ENCODE data around the gene PLIN3.
A peak's percentile ranks its signal among the peaks of the same experiment; 100 is the strongest.
"Not testable (repeated sequence)": the region's sequence is repeated elsewhere in the genome, so short reads cannot be mapped to it uniquely, and the experiment has no call there.

Gene PLIN3

GRCh38 chr19:4851551-4852290 lies 15.7 kb downstream of the PLIN3 start (continued):
- TF ChIP-seq ZNF670 (tag by site-specific recombination; IDR thresholded peaks at IDR 0.05; ENCODE audit: low read depth) (no peak), ZNF558 (tag by site-specific recombination; IDR thresholded peaks at IDR 0.05) (no peak), ZNF629 (tag by site-specific recombination; IDR thresholded peaks at IDR 0.05) (no peak), ZNF776 (tag by site-specific recombination; IDR thresholded peaks at IDR 0.05; ENCODE audit: borderline replicate concordance) (no peak), ZFHX2 (tag by site-specific recombination; conservative IDR thresholded peaks at IDR 0.05) (peak; percentile 43), ZNF488 (tag by site-specific recombination; IDR thresholded peaks at IDR 0.05) (no peak), ZNF391 (tag by site-specific recombination; IDR thresholded peaks at IDR 0.05; ENCODE audit: borderline replicate concordance, low read depth) (0 out of 2 replicates have a peak, but pooled peaks have one; percentile 39), ZNF174 (tag by site-specific recombination; IDR thresholded peaks at IDR 0.05) (no peak)

DNA sequence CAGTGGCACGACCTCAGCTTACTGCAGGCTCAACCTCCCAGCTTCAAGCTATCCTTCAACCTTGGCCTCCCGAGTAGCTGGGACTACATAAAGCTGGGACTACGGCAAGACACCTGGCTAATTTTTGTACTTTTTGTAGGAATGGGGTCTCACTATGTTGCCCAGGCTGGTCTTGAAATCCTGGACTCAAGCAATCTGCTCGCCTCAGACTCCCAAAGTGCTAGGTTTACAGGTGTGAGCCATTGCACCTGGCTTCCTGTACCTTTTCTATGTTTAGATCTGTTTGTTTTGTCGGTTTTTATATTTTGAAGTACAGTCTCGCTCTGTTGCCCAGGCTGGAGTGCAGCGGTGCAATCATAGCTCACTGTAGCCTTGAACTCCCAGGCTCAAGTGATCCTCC lies 18.4 kb downstream of the PLIN3 start:
- no peak overlapping the region for H3K4me3 ChIP-seq (ENCODE audit: low read depth, low read length)
- ChIA-PET CTCF (interaction anchor here (0.6 to 12.7 kb wide), 4 partner anchors 24 to 1414 kb away, joined by 3 to 171 read pairs (median 4); no protein-coding TSS in a partner anchor), POLR2A (no interaction called here)
- no peak overlapping the region for H3K27ac ChIP-seq (ENCODE audit: extremely low read depth, low read depth, low read length)
- peak; percentile 84 for TF ChIP-seq ZNF121 (tag by site-specific recombination; IDR thresholded peaks at IDR 0.05)
- TF ChIP-seq, protein P1, sequence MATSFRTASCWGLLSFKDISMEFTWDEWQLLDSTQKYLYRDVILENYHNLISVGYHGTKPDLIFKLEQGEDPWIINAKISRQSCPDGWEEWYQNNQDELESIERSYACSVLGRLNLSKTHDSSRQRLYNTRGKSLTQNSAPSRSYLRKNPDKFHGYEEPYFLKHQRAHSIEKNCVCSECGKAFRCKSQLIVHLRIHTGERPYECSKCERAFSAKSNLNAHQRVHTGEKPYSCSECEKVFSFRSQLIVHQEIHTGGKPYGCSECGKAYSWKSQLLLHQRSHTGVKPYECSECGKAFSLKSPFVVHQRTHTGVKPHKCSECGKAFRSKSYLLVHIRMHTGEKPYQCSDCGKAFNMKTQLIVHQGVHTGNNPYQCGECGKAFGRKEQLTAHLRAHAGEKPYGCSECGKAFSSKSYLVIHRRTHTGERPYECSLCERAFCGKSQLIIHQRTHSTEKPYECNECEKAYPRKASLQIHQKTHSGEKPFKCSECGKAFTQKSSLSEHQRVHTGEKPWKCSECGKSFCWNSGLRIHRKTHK (tag by site-specific recombination; IDR thresholded peaks at IDR 0.05), result no peak
- no peaks in the 10 kb centered on the region for H3K9me3 ChIP-seq (ENCODE audit: control insufficient read depth, insufficient read depth, low read depth, low read length)
- peaks cover 3 to 24% of the 10 kb centered on the region in 2 experiments; a peak in 2 of 3 replicates for H3K36me3 ChIP-seq (ENCODE audit: control insufficient read depth in 2 of 2, insufficient read depth in 1 of 2, low read length in 2 of 2)
- H3K4me1 ChIP-seq (ENCODE audit: control insufficient read depth, insufficient read depth, low read length), result no peaks in the 10 kb centered on the region

DNA sequence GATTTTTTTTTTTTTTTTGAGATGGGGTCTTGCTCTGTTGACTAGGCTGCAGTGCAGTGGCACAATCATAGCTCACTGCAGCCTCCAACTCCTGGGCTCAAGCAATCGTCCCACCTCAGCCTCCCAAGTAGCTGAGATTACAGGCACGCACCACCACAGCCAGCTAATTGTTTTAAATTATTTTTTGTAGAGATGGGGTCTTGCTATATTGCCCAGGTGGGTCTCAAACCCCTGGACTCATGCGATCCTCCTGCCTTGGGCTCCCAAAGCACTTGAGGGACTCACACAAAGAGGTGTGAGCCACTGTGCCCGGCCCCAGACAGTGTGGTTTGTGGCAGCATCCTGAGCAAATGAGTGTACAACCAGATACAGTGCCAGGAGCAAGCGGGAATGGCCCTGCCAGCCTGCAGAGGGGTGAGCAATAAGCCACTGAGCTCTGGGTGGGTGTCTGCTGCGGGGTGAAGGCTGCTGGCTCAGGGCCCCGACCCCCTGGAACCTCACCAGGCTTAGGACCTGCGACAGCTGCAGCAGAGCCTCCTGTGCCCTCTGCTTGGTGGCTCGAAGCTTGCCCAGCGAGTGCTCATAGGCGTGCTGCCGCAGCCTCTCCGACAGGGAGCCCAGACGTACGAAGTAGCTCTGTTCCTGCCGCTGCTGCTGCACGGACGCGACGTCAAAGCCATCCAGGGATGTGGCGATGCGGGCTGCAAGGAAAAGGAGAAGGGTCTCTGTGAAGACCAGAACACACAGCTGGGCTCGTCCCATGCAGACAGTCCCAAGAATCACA lies 20.1 kb downstream of the PLIN3 start:
- H3K36me3 ChIP-seq (ENCODE audit: control insufficient read depth in 2 of 2, insufficient read depth in 1 of 2, low read length in 2 of 2), result peaks cover 3 to 27% of the 10 kb centered on the region in 2 experiments; a peak in 2 of 3 replicates
- H3K9me3 ChIP-seq (ENCODE audit: control insufficient read depth, insufficient read depth, low read depth, low read length), result no peaks in the 10 kb centered on the region
- H3K4me1 ChIP-seq (ENCODE audit: control insufficient read depth, insufficient read depth, low read length), result no peaks in the 10 kb centered on the region
- POLR2A ChIA-PET, result no interaction called here
- no peak overlapping the region for H3K4me3 ChIP-seq (ENCODE audit: low read depth, low read length)
- TF ChIP-seq BCL11A (tag by site-specific recombination; IDR thresholded peaks at IDR 0.05; ENCODE audit: low read depth), result no peak
- TF ChIP-seq ZNF121 (tag by site-specific recombination; IDR thresholded peaks at IDR 0.05), result peak; percentile 90
- H3K27ac ChIP-seq (ENCODE audit: extremely low read depth, low read depth, low read length), result no peak overlapping the region
- CTCF ChIA-PET, result interaction anchor here (0.5 to 12.7 kb wide), 3 partner anchors 26 to 56 kb away, joined by 3 to 171 read pairs (median 4); partner anchors contain the start of gene FEM1A

DNA sequence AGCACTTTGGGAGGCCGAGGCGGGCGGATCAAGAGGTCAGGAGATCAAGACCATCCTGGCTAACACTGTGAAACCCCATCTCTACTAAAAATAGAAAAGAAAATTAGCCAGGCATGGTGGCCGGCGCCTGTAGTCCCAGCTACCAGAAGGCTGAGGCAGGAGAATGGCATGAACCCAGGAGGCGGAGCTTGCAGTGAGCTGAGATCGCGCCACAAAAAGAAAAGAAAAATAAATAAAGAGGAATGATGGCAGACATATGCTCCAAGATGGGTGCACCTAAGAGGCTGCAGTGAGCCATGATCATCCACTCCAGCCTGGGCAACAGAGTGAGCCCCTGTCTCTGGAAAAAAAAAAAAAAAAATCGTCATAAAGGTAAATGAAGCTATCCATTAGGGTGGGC lies 21.5 kb downstream of the PLIN3 start:
- CTCF ChIA-PET, result interaction anchor here (0.6 to 12.7 kb wide), 4 partner anchors 35 to 222 kb away, joined by 3 to 171 read pairs (median 4); no protein-coding TSS in a partner anchor
- POLR2A ChIA-PET, result interaction anchor here (0.7 kb wide), 1 partner anchor 24 kb away, joined by 3 read pairs; no protein-coding TSS in a partner anchor
- not testable (repeated sequence) for H3K9me3 ChIP-seq (ENCODE audit: control insufficient read depth, insufficient read depth, low read depth, low read length)

More for the DNA sequence above, 21.5 kb downstream of the PLIN3 start:
- peaks cover 3 to 31% of the 10 kb centered on the region in 2 experiments; a peak in 2 of 3 replicates for H3K36me3 ChIP-seq (ENCODE audit: control insufficient read depth in 2 of 2, insufficient read depth in 1 of 2, low read length in 2 of 2)
- H3K4me1 ChIP-seq (ENCODE audit: control insufficient read depth, insufficient read depth, low read length); H3K27ac ChIP-seq (ENCODE audit: extremely low read depth, low read depth, low read length); H3K4me3 ChIP-seq (ENCODE audit: low read depth, low read length): not testable (repeated sequence)
